Endothelial cell of umbilical vein (primary cell): ENCODE data around the gene ITPR2. TPM values are rescaled to one million over a fixed set of nuclear protein-coding genes. Genes with fewer than 3 reads are reported as not detected.

ENCODE experiments used
- BruUV-seq: library from RNA; stranded (reverse); fragments of 400-500 nt; replicated peaks from 2 replicates; lab custom pipeline; 2021; lab: Mats Ljungman, UMichigan
- CTCF ChIA-PET: fragments of 300-600, 350-600 bp; sonication (Branson Sonifier 250); formaldehyde crosslinking; loops from one replicate; lab custom pipeline; 2021; ENCODE audit warnings: antibody characterized with exemption, inconsistent platforms; lab: Charles Lee
- POLR2A ChIA-PET: fragments of 300-600, 350-600 bp; sonication (Branson Sonifier 250); formaldehyde crosslinking; loops from one replicate; lab custom pipeline; 2021; ENCODE audit warnings: antibody characterized with exemption, inconsistent platforms; lab: Charles Lee
- DNase-seq: peaks from one replicate; pipeline ENCODE4 v3.0.0-alpha.2; 2011; ENCODE audit warnings: low read depth, low spot score
- FAIRE-seq: peaks from 2 replicates; lab custom pipeline; 2011; peaks lifted over from hg19 to GRCh38; lab: Jason Lieb, UNC
- H2AFZ ChIP-seq: 2 replicates; pipeline ENCODE4 v1.6.0; 2012; ENCODE audit warnings: low read depth, low read length, control low read depth, inconsistent platforms
- H3K27ac ChIP-seq: 2 replicates; pipeline ENCODE4 v1.5.1; 2011; ENCODE audit warnings: low read depth, mild to moderate bottlenecking, control low read depth, low read length, moderate library complexity; ENCODE audit not compliant: insufficient read depth
- H3K27me3 ChIP-seq, 2 experiments: 2 replicates each; pipeline versions ENCODE4 v1.6.0 to v1.6.1; 2011; ENCODE audit warnings: low read length in 2 of 2, mixed read lengths in 1 of 2; ENCODE audit not compliant: control insufficient read depth in 2 of 2, insufficient read depth in 2 of 2
- H3K36me3 ChIP-seq, 2 experiments: 2 replicates in 1 of 2; 3 replicates in 1 of 2; pipeline ENCODE4 v1.5.1; 2011; ENCODE audit warnings: low read length in 2 of 2, mild to moderate bottlenecking in 1 of 2, moderate library complexity in 1 of 2; ENCODE audit not compliant: control insufficient read depth in 2 of 2, insufficient read depth in 2 of 2; ENCODE audit errors: extremely low read depth in 1 of 2
- H3K4me1 ChIP-seq: 3 replicates; pipeline ENCODE4 v1.5.1; 2011; ENCODE audit warnings: mild to moderate bottlenecking, low read length; ENCODE audit not compliant: control insufficient read depth, insufficient read depth; ENCODE audit errors: extremely low read depth
- H3K4me2 ChIP-seq: 2 replicates; pipeline ENCODE4 v1.6.1; 2011; ENCODE audit warnings: low read length, control low read depth, mixed read lengths; ENCODE audit not compliant: insufficient read depth
- H3K4me3 ChIP-seq, 3 experiments: fragments of 200-600 bp in 1 of 3; sonication (generic), shearing (Covaris generic) in 1 of 3; replicated peaks in 1 of 3; 2 replicates each; pipeline ENCODE4 v1.5.1; 2011 to 2016; ENCODE audit warnings: control low read depth in 3 of 3, low read length in 3 of 3, mild to moderate bottlenecking in 2 of 3, inconsistent platforms in 1 of 3, low read depth in 1 of 3, moderate library complexity in 1 of 3; ENCODE audit not compliant: insufficient read depth in 1 of 3
- H3K79me2 ChIP-seq: 2 replicates; pipeline ENCODE4 v1.6.0; 2012; ENCODE audit warnings: low read length, inconsistent platforms; ENCODE audit not compliant: control insufficient read depth, insufficient read depth
- H3K9ac ChIP-seq: replicated peaks from 2 replicates; pipeline ENCODE3; 2011; ENCODE audit warnings: low read length, control low read depth; ENCODE audit not compliant: insufficient read depth; ENCODE audit errors: extremely low read depth
- H3K9me1 ChIP-seq: replicated peaks from 3 replicates; pipeline ENCODE4 v1.6.0; 2011; ENCODE audit warnings: mild to moderate bottlenecking, low read length; ENCODE audit not compliant: control insufficient read depth, insufficient read depth; ENCODE audit errors: extremely low read depth
- H3K9me3 ChIP-seq: replicated peaks from 2 replicates; pipeline ENCODE4 v1.5.1; 2012; ENCODE audit warnings: low read length, inconsistent platforms; ENCODE audit not compliant: control insufficient read depth, insufficient read depth
- H4K20me1 ChIP-seq: replicated peaks from 2 replicates; pipeline ENCODE3; 2011; ENCODE audit warnings: mild to moderate bottlenecking, low read length; ENCODE audit not compliant: control insufficient read depth, insufficient read depth; ENCODE audit errors: extremely low read depth
- FOS ChIP-seq: IDR thresholded peaks from 2 replicates; pipeline ENCODE4 v1.6.1; 2011; ENCODE audit warnings: mild to moderate bottlenecking, low read length, moderate library complexity, borderline replicate concordance; ENCODE audit not compliant: insufficient read depth
- GATA2 ChIP-seq: IDR thresholded peaks from 2 replicates; pipeline ENCODE4 v1.7.0; 2011; ENCODE audit warnings: low read depth, mild to moderate bottlenecking, moderate library complexity, mixed read lengths, low read length; ENCODE audit not compliant: insufficient read length, insufficient read depth
- JUN ChIP-seq: IDR thresholded peaks from 2 replicates; pipeline ENCODE4 v1.6.1; 2011; ENCODE audit warnings: borderline replicate concordance, low read depth; ENCODE audit not compliant: insufficient read length, insufficient read depth
- MYC ChIP-seq: IDR thresholded peaks from one replicate; pipeline ENCODE4 v1.6.1; 2011; ENCODE audit warnings: mild to moderate bottlenecking, low read depth, low read length
- POLR2A ChIP-seq: IDR thresholded peaks from 2 replicates; pipeline ENCODE4 v1.6.1; 2012; ENCODE audit warnings: low read depth, mild to moderate bottlenecking, control low read depth, low read length
- POLR2AphosphoS5 ChIP-seq: IDR thresholded peaks from 2 replicates; pipeline ENCODE4 v1.6.1; 2012; ENCODE audit warnings: low read depth, mild to moderate bottlenecking, control low read depth, low read length, moderate library complexity; ENCODE audit not compliant: insufficient read depth
- dilution Hi-C: fragments of 300-500 bp; cut with MboI; formaldehyde crosslinking; loops from one replicate; pipeline ENCODE4 v1.15.0; 2019; ENCODE audit warnings: low sequenced_read_pairs; ENCODE audit not compliant: extremely low pct_ligation_motif_present
- intact Hi-C: fragments of 100-400 bp; cut with micrococcal nuclease; formaldehyde crosslinking; loops from one replicate; pipeline ENCODE4 v1.10.0; 2022
- polyA plus RNA-seq, 4 experiments: library from polyadenylated mRNA; depleted of rRNA in 3 of 4; stranded (reverse) in 3 of 4; unstranded in 1 of 4; fragments of >200 nt; gene quantifications; 2 replicates each; pipeline versions ENCODE4 v1.2.1 to v1.2.3, GENCODE V29; 2011 to 2012; ENCODE audit warnings: missing spikeins in 1 of 4
- total RNA-seq: library from RNA; stranded (reverse); gene quantifications from 2 replicates; pipeline ENCODE4 v1.2.3, GENCODE V29; 2021

ITPR2 gene
- total and polyA plus RNA-seq, 2 donors (not counting 3 experiments of a cell fraction or from before 2014, with no cell fraction given), result 16.2 to 86.8 TPM

DNA sequence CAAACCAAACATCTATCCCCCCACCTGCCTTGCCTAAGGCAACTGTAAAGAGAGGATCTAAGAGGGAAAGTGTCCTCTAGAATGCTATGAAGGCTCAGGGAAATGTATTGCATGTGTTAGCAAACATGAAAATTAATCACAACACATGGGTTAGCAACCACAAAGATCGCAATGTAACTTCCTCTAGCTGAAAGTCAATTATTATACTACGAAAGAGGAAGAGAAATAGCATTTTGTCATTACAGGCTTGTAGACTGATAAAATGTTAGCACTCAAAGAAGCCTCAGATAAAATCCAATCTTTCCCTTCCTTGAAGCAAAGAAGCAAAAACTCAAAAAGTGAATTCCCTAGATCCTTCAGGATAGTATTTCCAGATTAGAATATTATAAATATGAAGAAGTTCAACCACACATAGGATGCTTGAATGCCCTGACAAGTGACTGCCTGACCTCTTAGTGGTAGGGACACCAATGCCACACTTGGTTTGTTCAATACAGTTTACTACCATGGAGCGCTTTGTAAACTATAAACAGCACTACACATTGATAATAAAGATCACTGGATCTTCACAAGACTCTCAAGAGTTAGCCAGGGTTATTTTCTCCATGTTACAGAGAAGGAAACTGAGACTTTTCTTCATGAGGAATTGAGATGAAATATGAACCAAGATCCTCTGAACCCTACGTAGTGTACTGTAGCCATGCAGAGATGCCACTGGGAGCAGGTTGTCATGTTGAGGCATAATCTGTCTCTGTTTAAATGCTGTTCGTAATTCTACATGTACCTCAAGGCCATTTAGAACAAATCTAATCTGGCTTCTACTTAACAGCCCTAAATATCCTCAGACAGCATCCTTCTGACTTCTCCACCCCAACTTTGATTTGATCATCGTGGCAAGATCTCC, 100.7 kb downstream of the ITPR2 start:
- dilution Hi-C loops, result no loop called here
- no peak overlapping the region for H3K4me2 ChIP-seq
- ChIA-PET CTCF (interaction anchor here (0.8 to 2.2 kb wide), 2 partner anchors 30 to 100 kb away, joined by 3 to 12 read pairs; partner anchors contain the start of gene ITPR2), POLR2A (no interaction called here)
- H3K9ac ChIP-seq, result no peak overlapping the region
- BruUV-seq, result no TSS peak
- H3K79me2 ChIP-seq, result peaks cover 16% of the 10 kb centered on the region
- no peaks in the 10 kb centered on the region for H4K20me1 ChIP-seq
- peaks cover 37% of the 10 kb centered on the region for H3K4me1 ChIP-seq
- H3K27ac ChIP-seq, result no peak overlapping the region
- TF ChIP-seq JUN (no peak), POLR2AphosphoS5 (no peak), POLR2A (no peak), GATA2 (no peak), MYC (no peak), FOS (no peak)
- H3K9me1 ChIP-seq, result no peaks in the 10 kb centered on the region
- H3K4me3 ChIP-seq, result no peak overlapping the region
- H3K27me3 ChIP-seq, result no peaks in the 10 kb centered on the region
- no peak for DNase-seq
- H3K36me3 ChIP-seq, result no peaks in the 10 kb centered on the region
- intact Hi-C loops, result no loop called here
- FAIRE-seq, result no peak
- no peaks in the 10 kb centered on the region for H3K9me3 ChIP-seq
- no peak overlapping the region for H2AFZ ChIP-seq
